GM19468 (cell line): ENCODE results near the gene TRAF5.
"Not testable (repeated sequence)": the region's sequence is repeated elsewhere in the genome, so short reads cannot be mapped to it uniquely, and the experiment has no call there.

ENCODE experiments used
- ATAC-seq: cut with Tn5 transposase; IDR thresholded peaks from one replicate; pipeline ENCODE4 v1.9.1; 2021; ENCODE audit warnings: mild to moderate bottlenecking, moderate library complexity, moderate number of reproducible peaks; ENCODE audit not compliant: unreplicated experiment; ENCODE audit errors: extremely low read depth

Gene TRAF5

DNA sequence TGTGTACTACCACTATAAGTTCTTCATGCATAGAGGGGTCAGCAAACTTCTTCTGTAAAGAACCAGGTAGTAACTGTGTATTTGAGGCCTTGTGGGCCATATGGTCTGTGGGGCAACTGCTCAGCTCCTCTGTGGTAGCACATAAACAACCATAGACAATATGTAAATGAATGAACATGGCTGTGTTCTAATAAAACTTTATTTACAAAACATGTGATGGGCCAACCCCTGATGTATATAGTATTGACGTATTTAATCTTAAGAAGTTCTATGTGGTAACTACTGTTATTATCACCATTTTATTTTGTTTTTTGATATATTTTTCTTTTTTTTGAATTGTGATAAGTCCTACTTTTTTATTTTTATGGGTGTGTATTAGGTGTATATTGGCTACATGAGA is 15.4 kb downstream of the TRAF5 start:
- ATAC-seq, result no peak

DNA sequence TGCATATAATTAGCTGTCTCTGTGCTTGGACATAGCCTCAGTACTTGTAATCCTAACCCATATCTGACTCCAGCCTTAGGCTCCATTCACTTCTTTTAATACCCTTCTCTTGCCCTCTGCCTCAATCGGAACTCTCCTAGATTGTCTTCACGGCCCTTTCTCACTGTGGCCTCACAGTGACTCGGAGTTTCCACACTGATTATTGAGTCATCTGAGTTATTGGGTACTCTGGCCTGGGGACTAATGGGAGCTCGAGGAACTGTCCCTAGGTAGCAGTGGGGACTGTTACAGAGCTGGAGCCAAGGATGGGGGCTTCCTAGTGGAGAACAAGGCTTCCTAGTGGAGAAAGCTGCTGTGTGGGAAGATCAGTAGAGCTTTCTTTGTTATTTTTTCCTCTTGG is 17.0 kb downstream of the TRAF5 start:
- ATAC-seq, result no peak

DNA sequence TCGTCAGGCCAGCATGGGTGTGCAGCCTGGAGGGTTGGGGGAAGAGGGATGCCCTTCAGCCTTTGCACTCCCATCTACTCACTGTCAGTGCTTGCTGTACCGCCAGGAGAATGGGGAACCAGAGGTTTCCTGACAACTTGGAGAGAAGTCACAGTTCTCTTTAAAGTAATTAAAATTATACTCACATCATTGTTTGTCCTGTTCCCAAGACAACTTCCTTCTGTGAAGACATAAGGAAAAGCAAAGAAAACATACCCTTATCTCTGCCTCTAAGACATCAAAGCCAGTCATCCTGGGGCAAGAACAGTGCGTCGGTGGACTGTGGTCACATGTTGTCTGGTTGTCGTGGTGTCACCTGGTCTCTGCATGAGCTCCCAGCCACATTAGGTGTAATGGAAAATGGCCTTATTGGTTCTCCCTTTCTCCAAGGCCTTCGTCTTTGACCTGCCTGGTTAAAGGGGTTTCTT is 17.6 kb downstream of the TRAF5 start:
- ATAC-seq, result no peak

DNA sequence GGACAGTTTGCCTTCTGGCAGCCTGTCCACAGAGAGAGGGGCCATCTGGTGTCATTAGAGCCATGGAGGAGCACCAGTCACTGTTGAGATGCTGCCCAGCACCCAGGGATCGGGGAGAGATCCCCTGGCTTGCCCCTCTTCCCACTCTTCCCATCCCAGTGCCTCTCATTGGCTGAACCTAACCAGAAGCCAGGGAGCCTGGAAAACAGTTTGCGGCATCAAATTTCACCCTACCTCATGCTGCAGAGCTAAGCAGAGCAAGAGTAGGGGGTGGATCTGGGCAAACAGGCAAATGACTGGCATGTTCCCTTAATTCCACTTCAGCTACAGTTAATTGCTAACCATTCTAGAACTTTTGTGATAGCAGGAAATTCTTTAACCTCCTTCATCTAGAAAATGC is 19.1 kb downstream of the TRAF5 start:
- ATAC-seq, result no peak

DNA sequence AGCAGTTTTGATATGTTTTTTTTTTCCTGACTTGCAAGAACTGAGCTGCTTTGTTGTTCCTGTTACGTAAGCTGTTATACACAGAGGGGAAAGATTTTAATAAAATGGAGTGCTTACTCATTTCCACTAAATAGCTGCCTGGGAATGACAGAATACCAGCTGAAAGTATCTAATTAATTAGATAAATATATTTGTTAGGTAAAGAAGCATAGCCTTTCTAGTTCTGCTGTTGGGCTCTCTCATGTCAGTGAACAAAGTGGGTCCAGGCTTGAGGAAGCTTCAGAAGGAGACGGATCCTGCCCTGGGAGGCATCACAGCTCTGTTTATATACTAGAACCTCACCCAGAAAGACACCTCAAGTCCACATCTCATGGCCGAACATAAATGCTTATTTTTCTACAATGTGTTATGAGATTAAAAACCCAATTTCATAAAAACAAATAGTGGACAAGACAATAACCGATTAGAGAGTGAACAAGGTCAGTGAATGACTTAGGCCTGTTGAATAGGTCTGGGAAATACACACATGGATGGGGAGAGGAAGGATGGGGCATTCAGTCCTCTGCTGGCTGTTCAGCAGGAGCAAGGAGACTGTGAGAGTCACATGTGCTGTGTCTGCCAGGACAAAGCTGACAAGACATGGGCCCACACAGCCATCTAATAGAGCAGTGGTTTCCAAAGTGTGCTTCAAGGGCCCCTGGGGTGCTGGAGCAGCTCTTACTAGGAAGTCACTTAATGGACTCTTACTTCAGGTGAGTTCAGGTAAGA is 20.6 kb downstream of the TRAF5 start:
- no peak for ATAC-seq

DNA sequence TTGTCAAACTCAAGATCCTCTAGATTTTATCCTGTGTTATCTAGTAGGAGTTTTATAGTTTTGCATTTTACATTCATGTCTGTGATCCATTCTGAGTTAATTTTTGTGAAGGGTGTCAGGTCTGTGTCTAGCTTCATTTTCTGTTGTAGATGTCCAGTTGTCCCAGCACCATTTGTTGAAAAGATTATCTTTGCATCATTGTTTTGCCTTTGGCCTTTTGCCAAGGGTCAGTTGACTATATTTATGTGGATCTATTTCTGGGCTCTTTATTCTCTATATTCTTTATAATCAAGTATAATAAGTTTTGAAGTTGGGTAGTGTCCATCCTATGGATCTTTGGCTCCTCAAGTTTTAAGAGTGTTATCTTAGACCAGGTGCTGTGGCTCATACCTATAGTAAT is 21.9 kb downstream of the TRAF5 start:
- no peak for ATAC-seq

DNA sequence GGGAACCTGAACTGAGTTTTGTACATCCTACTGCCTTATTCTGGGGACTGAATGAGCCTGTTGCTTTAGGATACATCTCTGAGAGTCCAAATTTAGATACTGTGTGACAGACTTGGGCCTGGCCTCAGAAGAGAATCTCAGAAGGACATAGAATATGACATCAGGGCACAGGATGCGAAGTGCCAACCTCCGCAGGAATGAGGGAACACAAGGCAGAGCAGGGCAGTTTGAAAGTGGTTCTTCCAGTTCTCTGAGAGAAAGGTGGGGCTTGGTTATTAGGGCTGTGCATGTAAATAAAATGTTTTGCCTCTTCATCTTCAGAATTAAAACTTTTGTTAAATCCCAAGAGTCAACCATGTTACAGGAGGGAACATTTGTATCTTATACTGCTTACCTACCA is 23.1 kb downstream of the TRAF5 start:
- no peak for ATAC-seq

DNA sequence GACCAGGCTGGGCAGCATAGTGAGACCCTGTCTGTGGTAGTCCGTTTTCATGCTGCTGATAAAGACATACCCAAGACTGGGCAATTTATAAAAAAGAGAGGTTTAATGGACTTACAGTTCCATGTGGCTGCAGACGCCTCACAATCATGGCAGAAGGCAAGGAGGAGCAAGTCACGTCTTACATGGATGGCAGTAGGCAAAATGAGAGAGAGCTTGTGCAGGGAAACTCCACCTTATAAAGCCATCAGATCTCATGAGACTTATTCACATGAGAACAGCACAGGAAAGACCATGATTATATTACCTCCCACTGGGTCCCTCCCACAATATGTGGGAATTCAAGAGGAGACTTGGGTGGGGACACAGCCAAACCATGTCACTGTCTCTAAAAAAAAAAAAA is 25.4 kb downstream of the TRAF5 start:
- ATAC-seq, result not testable (repeated sequence)

DNA sequence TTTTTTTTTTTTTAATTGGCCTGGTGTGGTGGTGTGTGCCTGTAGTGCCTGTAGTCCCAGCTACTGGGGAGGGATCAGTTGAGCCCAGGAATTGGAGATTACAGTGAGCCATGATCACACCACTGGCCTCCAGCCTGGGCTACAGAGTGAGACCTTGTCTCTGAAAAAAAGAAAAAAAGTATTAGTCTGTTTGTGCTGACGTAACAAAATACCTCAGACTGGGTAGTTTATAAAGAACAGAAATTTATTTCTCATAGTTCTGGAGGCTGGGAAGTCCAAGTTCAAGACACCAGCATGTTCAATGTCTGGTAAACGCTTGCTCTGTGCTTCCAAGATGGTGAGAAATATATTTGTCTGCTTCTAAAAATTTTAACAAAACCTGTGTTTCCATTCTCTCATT is 25.8 kb downstream of the TRAF5 start:
- no peak for ATAC-seq

DNA sequence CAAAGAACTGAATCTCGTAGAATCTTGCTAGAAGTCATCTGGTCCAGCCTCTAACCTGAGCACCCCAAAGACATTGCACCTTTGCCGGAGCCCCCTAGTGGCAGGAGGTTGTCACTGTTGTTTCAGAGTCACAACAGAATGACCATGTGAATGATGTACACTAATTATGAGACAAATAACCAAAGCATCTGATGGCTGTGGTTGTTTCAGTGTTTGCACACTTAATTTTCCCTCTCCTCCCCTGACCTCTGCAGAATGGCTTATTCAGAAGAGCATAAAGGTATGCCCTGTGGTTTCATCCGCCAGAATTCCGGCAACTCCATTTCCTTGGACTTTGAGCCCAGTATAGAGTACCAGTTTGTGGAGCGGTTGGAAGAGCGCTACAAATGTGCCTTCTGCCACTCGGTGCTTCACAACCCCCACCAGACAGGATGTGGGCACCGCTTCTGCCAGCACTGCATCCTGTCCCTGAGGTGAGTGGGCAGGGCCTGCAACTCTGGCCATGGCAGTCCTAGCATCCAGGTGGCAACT is 26.4 kb downstream of the TRAF5 start:
- ATAC-seq, result peak; percentile 84

DNA sequence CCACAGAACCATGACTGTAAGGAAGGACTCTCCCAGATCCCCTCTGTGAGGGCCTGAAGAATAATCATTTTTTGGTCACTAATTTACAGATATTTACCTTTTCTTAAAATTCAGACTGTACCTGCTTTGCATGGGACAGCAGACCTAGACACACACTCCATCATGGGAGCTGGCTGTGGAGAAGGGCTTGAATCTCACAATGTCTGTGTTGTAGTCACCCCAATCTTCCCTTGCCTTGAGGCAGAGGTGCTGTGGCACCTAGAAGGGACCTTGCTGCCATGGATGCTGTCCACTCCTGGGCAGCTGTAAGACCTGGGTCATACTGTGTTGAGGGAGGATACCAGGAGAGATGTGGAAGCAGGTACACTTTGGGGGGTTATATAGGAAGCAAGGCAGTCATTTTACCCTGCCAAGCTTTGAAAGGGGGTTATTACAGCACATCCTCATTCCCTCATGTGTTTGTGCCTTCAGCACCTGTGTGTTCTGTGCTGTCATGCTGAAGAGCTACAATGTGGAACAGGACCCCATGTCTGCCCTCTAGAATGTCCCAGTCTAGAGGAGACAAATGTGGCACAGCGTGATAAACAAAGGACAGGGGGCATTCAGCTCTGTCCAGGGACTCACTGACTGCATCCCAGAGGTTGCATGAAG is 27.1 kb downstream of the TRAF5 start:
- no peak for ATAC-seq

DNA sequence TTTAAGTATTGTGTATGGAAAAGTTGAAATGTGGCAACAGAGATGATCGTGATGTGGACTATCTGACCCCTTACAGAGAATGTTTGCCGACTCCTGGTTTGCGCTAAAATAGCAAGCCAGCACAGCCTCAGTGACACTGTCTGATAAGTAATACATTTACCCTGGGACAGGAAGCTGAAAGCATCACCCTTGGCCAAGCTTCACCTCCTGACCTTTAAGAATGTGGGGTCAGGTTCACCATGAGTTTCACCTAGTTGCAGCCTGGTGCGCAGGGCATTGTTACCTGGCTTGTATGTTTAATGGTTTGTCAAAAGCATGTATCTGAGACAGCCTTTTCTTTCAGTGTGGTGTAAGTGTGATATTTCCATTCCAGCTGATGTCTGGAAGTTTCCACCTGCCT is 29.2 kb downstream of the TRAF5 start:
- ATAC-seq, result no peak

DNA sequence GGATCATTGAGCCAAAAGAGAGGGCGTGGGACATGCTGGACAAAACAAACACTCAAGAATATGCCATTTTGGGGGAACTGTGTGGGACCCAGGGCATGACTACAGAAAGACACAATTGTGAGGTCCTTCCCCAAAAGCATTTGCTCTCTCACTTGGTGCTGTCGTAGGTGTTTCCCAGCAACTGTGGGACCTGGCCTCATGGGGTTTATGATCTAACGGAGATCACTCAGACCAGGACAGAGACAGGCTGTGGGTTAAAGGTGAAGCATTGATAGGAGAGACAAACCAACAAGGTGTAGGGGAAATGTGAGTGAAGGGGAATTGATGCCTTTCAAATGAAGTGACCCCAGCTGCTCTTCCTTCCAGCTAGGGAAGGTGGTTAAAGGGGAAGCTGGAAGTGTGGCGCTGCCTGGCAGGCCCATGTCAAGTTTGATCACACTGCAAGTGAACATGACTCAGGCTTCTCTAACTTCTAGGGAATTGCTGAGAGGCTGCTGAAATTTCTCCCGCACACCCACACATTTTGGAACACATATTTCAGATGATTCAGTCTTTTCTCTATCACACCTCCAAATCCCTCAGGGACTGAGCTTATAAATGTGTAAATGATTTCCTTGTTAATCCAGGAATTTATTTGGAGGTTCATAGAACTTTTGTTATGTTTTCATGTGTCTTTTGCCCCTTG is 30.2 kb downstream of the TRAF5 start:
- ATAC-seq, result no peak

DNA sequence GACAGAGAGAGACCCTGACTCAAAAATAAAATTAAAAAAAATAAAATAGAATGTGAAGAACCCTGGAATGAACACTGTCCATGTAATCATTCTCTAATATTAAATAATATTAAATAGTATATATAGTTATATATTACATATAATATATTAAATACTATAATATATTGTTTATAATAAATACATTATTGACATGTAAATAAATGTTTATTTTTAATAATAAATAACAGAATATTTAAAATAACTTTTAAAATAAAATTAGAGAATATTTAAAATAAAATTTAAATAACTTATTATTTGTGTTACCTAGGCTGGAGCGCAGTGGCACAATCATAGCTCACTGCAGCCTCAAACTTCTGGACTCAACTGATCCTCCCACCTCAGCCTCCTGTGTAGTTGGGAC is 32.1 kb downstream of the TRAF5 start:
- no peak for ATAC-seq

DNA sequence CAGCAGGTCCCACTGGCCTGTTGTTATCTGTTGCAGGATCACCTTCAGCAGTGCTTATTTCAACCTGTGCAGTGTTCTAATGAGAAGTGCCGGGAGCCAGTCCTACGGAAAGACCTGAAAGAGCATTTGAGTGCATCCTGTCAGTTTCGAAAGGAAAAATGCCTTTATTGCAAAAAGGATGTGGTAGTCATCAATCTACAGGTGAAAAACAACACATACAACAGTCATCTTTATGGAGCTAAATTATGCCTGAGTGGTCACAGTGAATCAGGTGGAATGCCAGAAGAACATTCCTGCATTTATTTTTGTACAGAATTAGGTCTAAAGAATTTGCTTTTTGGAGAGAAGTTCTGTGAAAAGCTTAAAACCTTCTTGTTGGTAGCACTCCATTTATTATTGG is 33.2 kb downstream of the TRAF5 start:
- no peak for ATAC-seq

DNA sequence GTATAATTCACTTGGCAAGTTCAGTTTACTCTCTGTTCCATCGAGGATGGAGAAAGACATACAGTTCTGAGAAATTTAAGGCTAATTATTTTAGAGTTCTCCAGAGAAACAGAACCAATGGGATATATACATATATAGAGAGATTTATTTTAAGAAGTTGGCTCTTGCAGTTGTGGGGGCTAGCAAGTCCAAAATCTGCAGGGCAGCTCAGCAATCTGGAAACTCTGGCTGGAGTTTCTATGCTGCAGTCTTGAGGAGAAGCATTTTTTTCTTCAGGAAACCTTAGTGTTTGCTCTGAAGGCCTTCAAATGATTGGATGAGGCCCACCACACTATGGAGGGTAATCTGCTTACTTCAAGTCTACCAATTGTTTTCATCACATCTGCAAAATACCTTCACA is 34.6 kb downstream of the TRAF5 start:
- no peak for ATAC-seq

DNA sequence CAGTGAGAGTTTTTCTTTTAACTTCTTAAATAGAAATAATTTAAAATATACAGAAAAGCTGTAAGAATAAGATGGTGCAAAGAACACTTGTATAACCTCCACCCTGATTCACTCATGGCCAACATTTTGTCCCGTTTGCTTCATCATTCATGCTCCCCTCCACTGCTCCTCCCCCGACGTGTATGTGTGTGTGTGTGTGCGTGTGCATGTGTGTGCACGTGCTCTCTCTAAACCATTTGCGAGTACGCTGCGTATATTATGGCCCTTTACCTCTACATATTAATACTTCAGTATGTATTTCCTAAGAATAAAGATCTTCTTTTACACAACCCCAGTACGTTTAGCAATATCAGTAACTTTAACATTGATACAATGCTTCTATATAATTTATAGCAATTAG is 43.0 kb downstream of the TRAF5 start:
- no peak for ATAC-seq

DNA sequence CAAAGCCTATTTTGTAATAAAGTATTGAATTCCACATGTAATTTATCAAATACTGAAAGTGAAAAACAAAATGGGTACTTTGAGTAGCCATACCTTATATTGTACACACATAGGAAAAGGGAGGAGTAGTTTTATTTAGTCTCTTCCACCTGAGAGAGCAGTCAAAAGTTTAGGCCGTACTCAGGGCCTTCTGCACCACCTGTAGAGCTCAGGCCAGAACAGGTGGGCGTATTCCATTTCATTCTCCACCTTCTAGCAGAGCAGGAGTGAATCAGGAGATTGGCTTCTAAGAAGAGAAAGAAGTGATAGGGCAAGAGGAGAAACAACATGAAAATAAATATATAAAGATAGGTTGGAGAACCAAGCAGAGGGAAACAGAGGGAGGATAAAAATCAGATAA is 44.0 kb downstream of the TRAF5 start:
- no peak for ATAC-seq

DNA sequence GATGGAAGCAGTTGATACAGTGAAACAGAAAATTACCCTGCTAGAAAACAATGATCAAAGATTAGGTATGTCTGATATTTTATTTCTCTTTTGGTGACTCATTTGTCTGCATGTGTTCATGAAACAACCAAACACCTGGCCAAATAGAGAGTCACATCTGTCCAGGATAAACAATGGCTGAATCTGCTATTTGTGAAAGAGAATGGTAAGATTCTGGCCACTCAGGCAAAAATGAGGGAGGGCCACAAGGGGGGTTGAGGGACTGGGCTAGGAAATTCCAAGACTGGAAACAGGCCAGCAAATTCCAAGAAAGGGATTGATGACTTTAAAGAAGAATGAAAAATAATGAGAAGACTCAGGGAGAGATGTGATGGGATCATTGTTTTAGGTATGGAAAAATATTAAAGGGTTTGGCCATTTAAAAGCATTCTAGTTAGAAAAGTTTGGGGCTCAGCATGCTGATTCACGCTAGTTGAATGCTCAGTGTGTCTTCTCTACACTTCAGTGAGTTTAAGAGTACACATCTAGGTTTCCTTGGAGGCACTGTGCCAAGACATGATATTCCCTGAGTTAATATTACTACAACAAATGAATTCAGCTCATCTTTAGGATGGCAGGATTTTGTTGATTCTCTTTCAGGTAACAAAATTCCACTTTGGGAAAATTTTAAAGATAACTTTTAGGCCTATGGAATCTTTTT is 44.9 kb downstream of the TRAF5 start:
- no peak for ATAC-seq

DNA sequence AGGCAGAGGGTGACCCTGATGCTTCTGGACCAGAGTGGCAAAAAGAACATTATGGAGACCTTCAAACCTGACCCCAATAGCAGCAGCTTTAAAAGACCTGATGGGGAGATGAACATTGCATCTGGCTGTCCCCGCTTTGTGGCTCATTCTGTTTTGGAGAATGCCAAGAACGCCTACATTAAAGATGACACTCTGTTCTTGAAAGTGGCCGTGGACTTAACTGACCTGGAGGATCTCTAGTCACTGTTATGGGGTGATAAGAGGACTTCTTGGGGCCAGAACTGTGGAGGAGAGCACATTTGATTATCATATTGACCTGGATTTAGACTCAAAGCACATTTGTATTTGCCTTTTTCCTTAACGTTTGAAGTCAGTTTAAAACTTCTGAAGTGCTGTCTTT is 45.8 kb downstream of the TRAF5 start:
- no peak for ATAC-seq
